Measurements from ENCODE around the gene TOP2B.

- TF ChIP-seq CTCF (IDR thresholded peaks at IDR 0.05) = no peak
- no peak for TF ChIP-seq POLR2AphosphoS5 (IDR thresholded peaks at IDR 0.05)
Measured at GRCh38 chr3:25679642-25680302, 15.1 kb upstream of the TOP2B start.

Measured in esophagus muscularis mucosa (tissue), 3 donors.